ENCODE results near the gene CUBN. TPM values are rescaled to one million over a fixed set of nuclear protein-coding genes. Genes with fewer than 3 reads are reported as not detected.

The CUBN gene
- total RNA-seq, 1 experiment from 2014 or later: 0.07 TPM

DNA sequence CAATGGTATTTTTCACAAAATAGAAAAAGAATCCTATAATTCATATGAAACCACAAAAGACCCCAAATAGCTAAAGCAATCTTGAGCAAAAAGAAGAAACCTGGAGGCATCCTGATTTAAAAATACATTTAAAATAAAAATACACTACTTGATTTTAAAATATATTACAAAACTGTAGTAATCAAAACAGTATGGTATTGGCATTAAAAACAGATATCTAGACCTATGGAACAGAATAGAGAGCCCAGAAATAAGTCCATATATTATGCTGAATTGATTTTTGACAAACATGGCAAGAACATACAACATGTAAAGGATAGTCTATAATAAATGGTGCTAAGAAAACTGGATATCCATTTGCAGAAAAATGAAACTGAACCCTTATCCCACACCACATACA, 34.8 kb downstream of the CUBN start:
- H4K20me1 ChIP-seq (ENCODE audit: insufficient read depth): no peaks in the 10 kb centered on the region
- H3K27me3 ChIP-seq (ENCODE audit: insufficient read depth, low read depth): no peaks in the 10 kb centered on the region
- H3K27ac ChIP-seq: no peak overlapping the region
- no peaks in the 10 kb centered on the region for H3K9me3 ChIP-seq (ENCODE audit: insufficient read depth, low read depth)
- no peaks in the 10 kb centered on the region for H3K36me3 ChIP-seq (ENCODE audit: low read depth)
- H3K79me2 ChIP-seq (ENCODE audit: low read depth): no peaks in the 10 kb centered on the region
- ChIA-PET POLR2A (ENCODE audit: unreplicated experiment) (no interaction called here), CTCF (no interaction called here)
- no peak overlapping the region for H2AFZ ChIP-seq
- intact Hi-C loops (cut with micrococcal nuclease; ENCODE audit: unreplicated experiment): no loop called here
- H3K4me1 ChIP-seq (replicated peaks; ENCODE audit: insufficient read depth): no peaks in the 10 kb centered on the region
- BruUV-seq (replicated peaks): no TSS peak
- H3F3A ChIP-seq (ENCODE audit: insufficient read depth, low read depth): no peaks in the 10 kb centered on the region
- H3K4me3 ChIP-seq: no peak overlapping the region
- DNase-seq: no peak
- TF ChIP-seq CTCF (conservative IDR thresholded peaks at IDR 0.05) (no peak), EZH2 (IDR thresholded peaks at IDR 0.05; ENCODE audit: low read depth) (no peak)
- H3K4me2 ChIP-seq: no peak overlapping the region
- H3K9me2 ChIP-seq (ENCODE audit: insufficient read depth): no peaks in the 10 kb centered on the region

DNA sequence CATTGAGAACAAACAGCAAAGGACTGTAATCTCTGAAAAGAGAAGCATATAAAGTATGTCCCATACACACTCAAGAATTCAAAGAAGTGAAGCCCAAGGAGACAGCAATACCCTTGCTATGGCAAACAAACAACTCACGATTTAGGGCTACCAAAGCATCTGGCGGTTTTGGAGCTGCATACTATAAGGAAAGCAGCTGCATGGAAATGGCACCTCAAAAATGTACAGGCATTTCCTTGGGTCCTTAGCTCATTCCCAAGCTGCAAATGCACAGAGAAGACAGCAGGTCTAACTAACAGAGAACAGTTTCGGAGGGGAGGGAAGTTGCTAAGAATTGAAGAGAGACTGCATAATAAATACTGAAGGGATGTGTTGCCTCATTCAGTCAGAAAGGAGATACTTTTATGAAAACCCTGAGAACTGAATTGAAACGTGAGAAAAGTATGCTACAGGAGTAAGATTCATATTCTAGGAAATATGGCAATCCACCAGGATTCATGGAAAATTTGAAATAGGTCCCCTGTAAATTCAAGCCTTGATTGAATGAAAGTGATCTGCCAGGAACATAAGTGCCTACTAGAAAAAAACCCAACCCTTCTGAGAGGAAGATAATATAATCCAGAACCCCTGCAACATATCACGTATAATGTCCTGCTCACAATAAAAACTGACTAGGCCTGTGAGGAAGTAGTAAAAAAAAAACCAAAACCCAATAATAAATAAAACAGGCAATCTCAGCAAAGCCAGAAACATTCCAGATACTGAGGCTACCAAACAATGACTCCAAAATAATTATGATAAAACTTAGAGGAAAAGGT, 36.4 kb downstream of the CUBN start:
- CTCF ChIA-PET: no interaction called here
- H3K27ac ChIP-seq: no peak overlapping the region
- no peak for DNase-seq
- H3K4me3 ChIP-seq: no peak overlapping the region
- POLR2A ChIA-PET (ENCODE audit: unreplicated experiment): no interaction called here
- no peak overlapping the region for H3K4me2 ChIP-seq
- no peaks in the 10 kb centered on the region for H3K4me1 ChIP-seq (replicated peaks; ENCODE audit: insufficient read depth)
- no peak overlapping the region for H2AFZ ChIP-seq
- H3F3A ChIP-seq (ENCODE audit: insufficient read depth, low read depth): no peaks in the 10 kb centered on the region
- intact Hi-C loops (cut with micrococcal nuclease; ENCODE audit: unreplicated experiment): no loop called here
- no peaks in the 10 kb centered on the region for H4K20me1 ChIP-seq (ENCODE audit: insufficient read depth)
- H3K9me3 ChIP-seq (ENCODE audit: insufficient read depth, low read depth): no peaks in the 10 kb centered on the region
- H3K36me3 ChIP-seq (ENCODE audit: low read depth): no peaks in the 10 kb centered on the region
- 0 out of 2 replicates have a peak, but pooled peaks cover 4% of the 10 kb centered on the region for H3K9me2 ChIP-seq (ENCODE audit: insufficient read depth)
- no TSS peak for BruUV-seq (replicated peaks)
- no peaks in the 10 kb centered on the region for H3K27me3 ChIP-seq (ENCODE audit: insufficient read depth, low read depth)
- H3K79me2 ChIP-seq (ENCODE audit: low read depth): no peaks in the 10 kb centered on the region
- no peak for TF ChIP-seq EZH2 (IDR thresholded peaks at IDR 0.05; ENCODE audit: low read depth)
- TF ChIP-seq CTCF (conservative IDR thresholded peaks at IDR 0.05): no peak

DNA sequence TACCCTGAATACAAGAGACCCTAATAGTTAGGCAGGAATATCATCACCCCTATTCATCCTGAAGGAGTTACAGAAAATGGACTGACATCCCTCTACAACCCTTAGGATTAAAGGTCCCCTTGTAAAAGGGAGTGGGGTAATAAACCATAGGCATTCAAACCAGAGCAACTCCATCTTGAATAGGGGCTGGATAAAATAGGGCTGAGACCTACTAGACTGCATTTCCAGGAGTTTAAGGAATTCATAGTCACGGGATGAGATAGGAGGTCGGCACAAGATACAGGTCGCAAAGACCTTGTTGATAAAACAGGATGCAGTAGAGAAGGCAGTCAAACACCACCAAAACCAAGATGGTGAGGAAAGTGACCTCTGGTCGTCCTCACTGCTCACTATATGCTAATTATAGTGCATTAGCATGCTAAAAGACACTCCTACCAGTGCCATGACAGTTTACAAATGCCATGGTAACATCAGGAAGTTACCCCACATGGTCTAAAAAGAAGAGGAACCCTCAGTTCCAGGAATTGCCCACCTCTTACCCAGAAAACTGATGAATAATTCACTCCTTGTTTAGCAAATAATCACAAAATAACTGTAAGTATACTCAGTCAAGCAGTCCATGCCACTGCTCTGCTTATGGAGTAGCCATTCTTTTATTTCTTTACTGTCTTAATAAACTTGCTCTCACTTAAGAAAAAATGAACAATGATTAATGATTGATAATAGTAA, 37.2 kb downstream of the CUBN start:
- TF ChIP-seq EZH2 (IDR thresholded peaks at IDR 0.05; ENCODE audit: low read depth) (no peak), CTCF (conservative IDR thresholded peaks at IDR 0.05) (no peak)
- H3K4me1 ChIP-seq (replicated peaks; ENCODE audit: insufficient read depth): no peaks in the 10 kb centered on the region
- H3F3A ChIP-seq (ENCODE audit: insufficient read depth, low read depth): no peaks in the 10 kb centered on the region
- intact Hi-C loops (cut with micrococcal nuclease; ENCODE audit: unreplicated experiment): no loop called here
- no peaks in the 10 kb centered on the region for H3K27me3 ChIP-seq (ENCODE audit: insufficient read depth, low read depth)
- no peaks in the 10 kb centered on the region for H3K36me3 ChIP-seq (ENCODE audit: low read depth)
- H3K79me2 ChIP-seq (ENCODE audit: low read depth): no peaks in the 10 kb centered on the region
- BruUV-seq (replicated peaks): no TSS peak
- no peaks in the 10 kb centered on the region for H3K9me3 ChIP-seq (ENCODE audit: insufficient read depth, low read depth)
- ChIA-PET POLR2A (ENCODE audit: unreplicated experiment) (no interaction called here), CTCF (no interaction called here)
- H3K9me2 ChIP-seq (ENCODE audit: insufficient read depth): 0 out of 2 replicates have a peak, but pooled peaks cover 4% of the 10 kb centered on the region
- no peak overlapping the region for H2AFZ ChIP-seq
- no peaks in the 10 kb centered on the region for H4K20me1 ChIP-seq (ENCODE audit: insufficient read depth)
- DNase-seq: no peak
- H3K4me2 ChIP-seq: no peak overlapping the region
- no peak overlapping the region for H3K27ac ChIP-seq
- no peak overlapping the region for H3K4me3 ChIP-seq
